ENCODE measurements around the gene TRIM54.
A peak's percentile ranks its signal among the peaks of the same experiment; 100 is the strongest.
"Not testable (repeated sequence)": the region's sequence is repeated elsewhere in the genome, so short reads cannot be mapped to it uniquely, and the experiment has no call there.

The TRIM54 gene

DNA sequence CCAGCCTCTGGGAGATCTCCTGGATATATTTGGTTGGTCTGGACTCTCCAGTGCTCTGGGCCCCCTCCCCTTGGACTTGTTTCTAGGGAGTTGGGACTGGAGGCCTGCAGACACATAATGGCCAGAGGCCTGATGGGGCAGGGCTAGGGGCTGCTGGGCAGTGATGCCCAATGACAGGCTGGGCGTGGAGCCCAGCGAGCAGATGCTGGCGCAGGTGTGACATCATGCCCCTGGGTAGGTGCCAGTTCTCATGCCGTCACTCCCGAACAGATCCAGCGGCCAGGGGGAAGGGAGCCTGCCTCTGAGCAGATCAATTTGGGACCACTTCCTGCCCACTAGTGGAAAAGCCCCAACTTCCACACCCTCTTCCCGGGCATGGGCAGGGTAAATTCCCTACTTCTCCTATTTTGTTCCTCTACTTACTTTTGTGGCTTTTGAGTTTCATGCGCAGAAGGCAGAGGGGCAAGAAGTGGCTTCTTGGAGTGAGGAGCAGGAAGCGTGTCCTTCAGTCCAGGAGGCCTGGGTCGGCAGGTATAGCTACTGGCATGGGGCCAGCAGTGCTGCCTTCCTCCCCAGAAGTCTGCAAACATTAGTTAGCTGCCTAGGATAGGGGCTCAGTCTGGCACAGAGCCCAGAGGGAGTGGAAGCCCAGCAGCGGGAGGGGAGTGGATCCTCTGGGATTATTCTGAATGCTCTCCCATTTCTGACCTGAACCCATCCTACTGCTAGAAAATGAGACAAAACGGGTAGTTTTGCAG lies 34.6 kb downstream of the TRIM54 start:
- Histone ChIP-seq H3K9me3 (ENCODE audit: insufficient read depth, low read length) (no peaks in the 10 kb centered on the region), H3K36me3 (ENCODE audit: insufficient read depth, insufficient read length, low read length) (peaks cover 30% of the 10 kb centered on the region), H3K4me1 (ENCODE audit: insufficient read depth, insufficient read length) (peaks cover 5% of the 10 kb centered on the region), H3K27me3 (ENCODE audit: insufficient read depth, insufficient read length) (no peaks in the 10 kb centered on the region), H3K9ac (ENCODE audit: insufficient read length, low read depth) (no peak overlapping the region), H3K4me3 (ENCODE audit: insufficient read length, low read depth) (no peak overlapping the region)
- TF ChIP-seq YY1 (IDR thresholded peaks at IDR 0.05; ENCODE audit: insufficient read depth, insufficient read length) (no peak), ZNF274 (IDR thresholded peaks at IDR 0.05; ENCODE audit: low read depth, low read length) (no peak), SUZ12 (IDR thresholded peaks at IDR 0.05; ENCODE audit: extremely low read depth, insufficient read depth, insufficient read length) (no peak)
- no peak for DNase-seq (ENCODE audit: low read depth, low spot score)

DNA sequence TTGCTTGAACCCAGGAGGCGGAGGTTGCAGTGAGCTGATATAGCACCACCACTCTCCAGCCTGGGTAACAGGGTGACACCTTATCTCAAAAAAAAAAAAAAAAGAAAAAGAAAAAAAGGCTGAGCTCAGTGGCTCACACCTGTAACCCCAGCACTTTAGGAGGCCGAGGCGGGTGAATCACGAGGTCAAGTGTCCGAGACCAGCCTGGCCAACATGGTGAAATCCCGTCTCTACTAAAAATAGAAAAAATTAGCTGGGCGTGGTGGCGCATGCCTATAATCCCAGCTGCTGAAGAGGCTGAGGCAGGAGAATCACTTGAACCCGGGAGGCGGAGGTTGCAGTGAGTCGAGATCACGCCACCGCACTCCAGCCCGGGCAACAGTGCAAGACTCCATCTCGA lies 37.6 kb downstream of the TRIM54 start:
- H3K9me3 ChIP-seq (ENCODE audit: insufficient read depth, low read length); H3K27me3 ChIP-seq (ENCODE audit: insufficient read depth, insufficient read length); DNase-seq (ENCODE audit: low read depth, low spot score); H3K9ac ChIP-seq (ENCODE audit: insufficient read length, low read depth); H3K4me3 ChIP-seq (ENCODE audit: insufficient read length, low read depth); H3K4me1 ChIP-seq (ENCODE audit: insufficient read depth, insufficient read length): not testable (repeated sequence)
- H3K36me3 ChIP-seq (ENCODE audit: insufficient read depth, insufficient read length, low read length) = peaks cover 22% of the 10 kb centered on the region

DNA sequence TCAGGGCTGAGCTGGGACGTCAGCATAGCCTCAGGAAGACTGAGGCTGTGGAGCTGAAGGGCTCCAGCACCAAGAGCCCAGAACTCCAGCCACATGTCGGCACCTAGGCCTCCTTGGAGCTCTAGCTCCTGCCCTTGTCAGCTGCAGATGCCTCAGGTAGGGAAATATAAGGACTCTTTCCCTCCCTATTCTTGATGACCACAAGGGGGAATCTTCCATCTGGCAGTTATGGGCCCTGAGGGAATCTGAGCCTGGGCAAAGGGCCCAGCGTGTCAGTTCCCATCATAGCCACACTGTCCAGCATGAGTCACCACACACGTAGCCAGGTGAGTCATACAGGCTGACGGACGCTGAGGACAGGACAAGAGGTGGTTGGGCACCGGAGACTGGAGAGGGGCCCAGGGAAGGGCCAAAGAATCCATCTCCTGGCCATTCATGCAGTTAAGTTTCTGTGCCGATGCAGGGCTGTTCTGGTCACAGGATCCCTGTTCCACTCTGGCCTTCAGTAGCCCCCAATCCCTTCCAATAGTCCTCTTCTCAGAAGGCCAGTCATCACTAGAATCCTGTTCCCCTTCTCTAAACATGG lies 38.8 kb downstream of the TRIM54 start:
- DNase-seq (ENCODE audit: low read depth, low spot score) = no peak
- Histone ChIP-seq H3K4me3 (ENCODE audit: insufficient read length, low read depth) (no peak overlapping the region), H3K36me3 (ENCODE audit: insufficient read depth, insufficient read length, low read length) (peaks cover 29% of the 10 kb centered on the region), H3K9ac (ENCODE audit: insufficient read length, low read depth) (peak overlapping the region; percentile 34), H3K27me3 (ENCODE audit: insufficient read depth, insufficient read length) (no peaks in the 10 kb centered on the region), H3K4me1 (ENCODE audit: insufficient read depth, insufficient read length) (peaks cover 5% of the 10 kb centered on the region), H3K9me3 (ENCODE audit: insufficient read depth, low read length) (no peaks in the 10 kb centered on the region)
- TF ChIP-seq ZNF274 (IDR thresholded peaks at IDR 0.05; ENCODE audit: low read depth, low read length) (no peak), YY1 (IDR thresholded peaks at IDR 0.05; ENCODE audit: insufficient read depth, insufficient read length) (no peak), SUZ12 (IDR thresholded peaks at IDR 0.05; ENCODE audit: extremely low read depth, insufficient read depth, insufficient read length) (no peak)

DNA sequence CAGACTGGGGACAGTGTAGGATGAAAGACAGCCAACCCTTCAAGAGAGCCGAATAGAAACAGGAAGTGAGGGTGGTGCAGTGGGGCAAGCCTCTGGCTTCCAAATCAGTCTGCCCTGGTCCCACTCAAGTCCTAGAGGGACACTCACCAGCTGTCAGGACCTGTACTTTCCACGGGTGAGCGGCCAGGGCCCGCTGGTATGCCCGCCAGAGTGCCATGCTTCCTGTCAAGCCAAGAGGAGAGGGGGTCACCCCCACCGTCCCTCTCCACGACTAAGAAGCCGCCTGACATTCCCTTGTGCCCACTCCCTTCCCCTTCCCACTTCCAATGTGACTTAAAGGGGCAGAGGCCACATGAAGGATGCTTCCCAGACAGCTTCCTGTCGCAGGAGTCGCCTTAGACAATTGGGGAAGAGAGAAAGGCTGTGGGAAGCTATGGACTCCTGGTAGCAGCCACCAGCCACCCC lies 40.1 kb downstream of the TRIM54 start:
- H3K4me1 ChIP-seq (ENCODE audit: insufficient read depth, insufficient read length) = peaks cover 5% of the 10 kb centered on the region
- H3K4me3 ChIP-seq (ENCODE audit: insufficient read length, low read depth) = peak overlapping the region; percentile 88
- peaks cover 31% of the 10 kb centered on the region for H3K36me3 ChIP-seq (ENCODE audit: insufficient read depth, insufficient read length, low read length)
- no peaks in the 10 kb centered on the region for H3K27me3 ChIP-seq (ENCODE audit: insufficient read depth, insufficient read length)
- H3K9ac ChIP-seq (ENCODE audit: insufficient read length, low read depth) = peak overlapping the region; percentile 89
- TF ChIP-seq YY1 (IDR thresholded peaks at IDR 0.05; ENCODE audit: insufficient read depth, insufficient read length) (no peak), ZNF274 (IDR thresholded peaks at IDR 0.05; ENCODE audit: low read depth, low read length) (no peak), SUZ12 (IDR thresholded peaks at IDR 0.05; ENCODE audit: extremely low read depth, insufficient read depth, insufficient read length) (no peak)
- no peak for DNase-seq (ENCODE audit: low read depth, low spot score)
- no peaks in the 10 kb centered on the region for H3K9me3 ChIP-seq (ENCODE audit: insufficient read depth, low read length)

DNA sequence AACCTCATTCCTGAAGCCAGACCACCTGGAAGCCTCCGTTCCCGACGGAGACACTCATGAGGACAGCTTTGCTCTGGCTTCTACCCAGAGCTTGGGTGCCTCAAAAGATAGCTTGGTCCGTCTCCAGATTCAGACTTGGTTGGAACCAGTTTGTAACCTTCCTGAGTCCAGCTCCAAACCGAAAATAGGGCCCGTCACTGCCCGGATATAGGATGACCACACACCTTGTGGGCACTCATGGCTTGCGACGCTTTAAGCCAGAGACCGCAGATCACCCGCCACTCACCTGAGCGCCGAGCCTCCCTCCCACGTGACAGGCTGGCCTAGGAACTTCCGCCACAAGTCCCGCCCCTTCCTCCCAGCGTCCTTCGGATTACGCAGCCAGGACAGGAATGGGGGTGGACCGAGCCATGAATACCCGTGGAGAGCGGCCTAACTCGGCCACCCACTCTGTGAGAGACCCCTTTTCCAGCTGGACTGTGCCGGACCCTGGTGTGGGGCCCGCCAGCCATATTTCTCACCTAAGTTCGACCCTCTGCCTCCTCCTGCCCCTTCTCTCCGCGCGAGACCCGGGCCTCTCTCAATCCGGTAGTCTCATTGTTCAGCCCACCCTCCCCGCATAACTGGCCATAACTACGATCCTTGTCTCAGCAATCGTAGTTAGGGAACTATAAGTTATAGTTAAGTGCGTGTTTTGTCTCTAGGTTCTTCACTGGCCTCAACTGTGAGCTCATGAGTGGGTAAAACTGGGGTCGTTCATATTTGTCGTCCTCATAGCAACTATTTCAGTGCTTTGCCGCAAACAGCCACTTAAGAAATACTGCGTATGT lies 40.8 kb downstream of the TRIM54 start, which contains the start of gene MPV17:
Gene MPV17 (minus strand): TSS at position 332 of the 830 bp plus-strand sequence. CDS start 580 bp downstream, outside the sequence.
- Histone ChIP-seq H3K9ac (ENCODE audit: insufficient read length, low read depth) (peak within 1 kb of the TSS; percentile 89), H3K4me1 (ENCODE audit: insufficient read depth, insufficient read length) (peaks cover 5% of the 10 kb centered on the region), H3K4me3 (ENCODE audit: insufficient read length, low read depth) (peak within 1 kb of the TSS; percentile 88), H3K36me3 (ENCODE audit: insufficient read depth, insufficient read length, low read length) (peaks cover 30% of the 10 kb centered on the region), H3K27me3 (ENCODE audit: insufficient read depth, insufficient read length) (no peaks in the 10 kb centered on the region), H3K9me3 (ENCODE audit: insufficient read depth, low read length) (no peaks in the 10 kb centered on the region)
- DNase-seq (ENCODE audit: low read depth, low spot score) = peak; percentile 90
- TF ChIP-seq SUZ12 (IDR thresholded peaks at IDR 0.05; ENCODE audit: extremely low read depth, insufficient read depth, insufficient read length) (no peak), ZNF274 (IDR thresholded peaks at IDR 0.05; ENCODE audit: low read depth, low read length) (no peak), YY1 (IDR thresholded peaks at IDR 0.05; ENCODE audit: insufficient read depth, insufficient read length) (no peak)

DNA sequence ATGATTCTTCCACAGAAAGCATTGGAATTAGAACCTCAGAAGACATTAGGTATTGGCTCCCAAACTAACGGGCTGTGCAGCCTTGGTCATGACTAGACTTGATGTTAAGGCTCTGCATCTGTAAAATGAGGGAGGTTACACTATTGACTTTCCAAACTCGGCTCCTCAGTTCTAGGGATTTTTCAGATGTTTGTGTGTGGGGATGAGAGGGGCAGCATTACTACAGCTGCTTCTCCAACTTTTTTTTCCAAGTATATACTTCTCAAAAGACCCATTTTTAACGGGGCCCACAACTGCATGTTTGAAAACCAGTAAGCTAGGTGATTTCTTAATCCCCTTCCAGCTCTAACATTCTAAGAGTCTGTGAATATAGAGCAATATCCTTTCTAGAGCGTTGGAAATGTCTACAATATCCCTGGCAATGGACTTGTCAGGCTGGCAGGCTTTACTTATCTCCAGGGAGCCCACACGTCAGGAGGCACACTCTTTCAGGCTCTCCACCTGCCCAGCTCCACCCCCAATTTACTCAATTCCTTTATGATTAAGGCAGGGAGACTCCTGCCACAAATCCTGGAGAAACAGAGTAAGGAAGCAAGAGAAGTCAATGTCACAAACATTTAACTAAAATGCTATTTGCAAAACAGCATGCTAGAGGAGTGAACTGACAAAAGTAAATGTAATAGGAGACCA lies 41.5 kb downstream of the TRIM54 start:
- H3K4me1 ChIP-seq (ENCODE audit: insufficient read depth, insufficient read length) = peaks cover 5% of the 10 kb centered on the region
- no peaks in the 10 kb centered on the region for H3K9me3 ChIP-seq (ENCODE audit: insufficient read depth, low read length)
- H3K9ac ChIP-seq (ENCODE audit: insufficient read length, low read depth) = peak overlapping the region; percentile 89
- peak overlapping the region; percentile 88 for H3K4me3 ChIP-seq (ENCODE audit: insufficient read length, low read depth)
- H3K36me3 ChIP-seq (ENCODE audit: insufficient read depth, insufficient read length, low read length) = peaks cover 38% of the 10 kb centered on the region
- TF ChIP-seq ZNF274 (IDR thresholded peaks at IDR 0.05; ENCODE audit: low read depth, low read length) = no peak
- TF ChIP-seq YY1 (IDR thresholded peaks at IDR 0.05; ENCODE audit: insufficient read depth, insufficient read length) = no peak
- TF ChIP-seq SUZ12 (IDR thresholded peaks at IDR 0.05; ENCODE audit: extremely low read depth, insufficient read depth, insufficient read length) = no peak
- DNase-seq (ENCODE audit: low read depth, low spot score) = no peak
- no peaks in the 10 kb centered on the region for H3K27me3 ChIP-seq (ENCODE audit: insufficient read depth, insufficient read length)

Data from NT2/D1 (cell line).